NCI-H446 treated with DMSO at 0.1 percent for 48 hours (cell line): ENCODE measurements around the gene SLC25A36.
A peak's percentile ranks its signal among the peaks of the same experiment; 100 is the strongest.

ENCODE experiments used
- DNase-seq: peaks from one replicate; lab custom pipeline; 2025; lab: John Stamatoyannopoulos, UW

SLC25A36 gene

GRCh38 chr3:140941434-140942220 is at the start of gene SLC25A36:
Gene SLC25A36 (plus strand): TSS chr3:140941836. CDS start chr3:140942055, 219 bp downstream.
- DNase-seq = peak; percentile 97

GRCh38 chr3:140896997-140897396 is 44.6 kb upstream of the SLC25A36 start:
- DNase-seq = no peak

- peak; percentile 6 for DNase-seq
These were observed 43.1 kb upstream of the SLC25A36 start for GRCh38 chr3:140898340-140899180.

GRCh38 chr3:140899363-140899762 is 42.3 kb upstream of the SLC25A36 start:
- DNase-seq = no peak

- DNase-seq = no peak
These were observed 38.8 kb upstream of the SLC25A36 start for GRCh38 chr3:140902791-140903190.

GRCh38 chr3:140903196-140903595 is 38.4 kb upstream of the SLC25A36 start:
- DNase-seq = no peak

- no peak for DNase-seq
These were observed 37.1 kb upstream of the SLC25A36 start for GRCh38 chr3:140904521-140904920.

- no peak for DNase-seq
These were observed 36.1 kb upstream of the SLC25A36 start for GRCh38 chr3:140905559-140905958.

- no peak for DNase-seq
These were observed 34.9 kb upstream of the SLC25A36 start for GRCh38 chr3:140906785-140907184.

- no peak for DNase-seq
These were observed 30.8 kb upstream of the SLC25A36 start for GRCh38 chr3:140910860-140911259.

- DNase-seq = no peak
These were observed 29.8 kb upstream of the SLC25A36 start for GRCh38 chr3:140911822-140912221.

- DNase-seq = no peak
These were observed 27.9 kb upstream of the SLC25A36 start for GRCh38 chr3:140913728-140914127.

- no peak for DNase-seq
These were observed 27.2 kb upstream of the SLC25A36 start for GRCh38 chr3:140914384-140914945.

GRCh38 chr3:140916603-140917002 is 25.0 kb upstream of the SLC25A36 start:
- no peak for DNase-seq

GRCh38 chr3:140917772-140918171 is 23.9 kb upstream of the SLC25A36 start:
- no peak for DNase-seq

- DNase-seq = no peak
These were observed 21.6 kb upstream of the SLC25A36 start for GRCh38 chr3:140920029-140920428.

- DNase-seq = no peak
These were observed 19.0 kb upstream of the SLC25A36 start for GRCh38 chr3:140922634-140923033.

- DNase-seq = no peak
These were observed 17.4 kb upstream of the SLC25A36 start for GRCh38 chr3:140924097-140924873.

GRCh38 chr3:140927279-140928069 is 14.2 kb upstream of the SLC25A36 start:
- DNase-seq = no peak

GRCh38 chr3:140929446-140929845 is 12.2 kb upstream of the SLC25A36 start:
- DNase-seq = no peak

GRCh38 chr3:140931016-140931454 is 10.6 kb upstream of the SLC25A36 start:
- DNase-seq = no peak
